ENCODE results near the gene SRD5A1. TPM values are rescaled to one million over a fixed set of nuclear protein-coding genes. Genes with fewer than 3 reads are reported as not detected.

The SRD5A1 gene
- total and polyA plus RNA-seq, 2 of the 8 experiments (the other 6 are each of a cell fraction or from before 2014, with no cell fraction given), result 34.7 to 42.4 TPM

DNA sequence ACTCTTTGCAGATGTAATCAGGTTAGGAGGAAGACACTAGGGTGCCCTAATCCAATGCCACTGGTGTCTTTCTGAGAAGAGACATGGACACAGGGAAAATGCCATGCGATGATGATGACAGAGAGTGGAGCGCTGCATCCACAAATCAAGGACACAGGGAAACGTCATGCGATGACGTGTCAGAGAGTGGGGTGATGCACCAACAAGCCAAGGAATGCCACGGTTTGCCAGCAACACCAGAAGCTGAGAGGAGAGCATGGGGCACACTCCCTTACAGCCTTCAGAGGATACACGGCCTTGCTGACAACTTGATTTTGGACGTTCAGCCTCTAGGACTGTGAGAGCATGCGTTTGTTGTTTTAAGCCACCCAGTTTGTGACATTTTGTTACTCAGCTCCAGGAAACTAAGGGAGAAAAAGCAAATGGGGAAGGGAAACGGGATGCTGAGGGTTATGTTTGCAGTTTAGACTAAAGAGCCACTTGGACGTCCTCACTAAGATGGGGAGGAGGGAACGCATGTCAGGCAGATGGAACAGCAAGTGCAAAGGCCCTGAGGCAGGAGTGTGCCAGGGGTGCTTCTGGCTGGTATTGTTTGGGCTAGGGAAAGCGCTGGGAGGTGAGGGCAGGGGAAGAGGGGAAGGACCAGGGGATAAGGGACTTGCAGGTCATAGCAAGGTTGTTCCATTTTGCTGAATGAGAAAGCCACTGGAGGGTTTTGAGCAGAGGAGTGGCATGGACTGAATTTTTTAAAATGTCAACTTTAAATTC is 77.5 kb downstream of the SRD5A1 start:
- Histone ChIP-seq H2AK5ac (ENCODE audit: low read depth, low read length) (no peak overlapping the region), H3K14ac (ENCODE audit: insufficient read length) (no peak overlapping the region), H4K20me1 (replicated peaks in 1 of 2; ENCODE audit: control insufficient read depth in 1 of 2, insufficient read depth in 2 of 2, low read length in 2 of 2) (peaks cover 7 to 8% of the 10 kb centered on the region in 2 experiments), H3K4me2 (ENCODE audit: insufficient read depth in 1 of 2, low read depth in 2 of 2, low read length in 2 of 2) (no peak overlapping the region; a peak in 1 of 4 replicates), H2BK5ac (ENCODE audit: low read depth, low read length) (no peak overlapping the region), H2BK120ac (replicated peaks; ENCODE audit: low read depth, low read length) (no peak overlapping the region), H2BK20ac (ENCODE audit: low read length) (no peak overlapping the region), H3K23ac (ENCODE audit: insufficient read length) (no peak overlapping the region), H3K4me1 (replicated peaks in 1 of 4; ENCODE audit: control insufficient read depth in 3 of 4, insufficient read depth in 4 of 4, low read length in 3 of 4) (peaks cover 0 to 7% (median 2%) of the 10 kb centered on the region in 4 experiments; a peak in 3 of 7 replicates), H3K27ac (ENCODE audit: low read depth, low read length) (no peak overlapping the region), H4K5ac (ENCODE audit: insufficient read length, low read depth, low read length) (no peak overlapping the region), H3K79me1 (ENCODE audit: low read depth, low read length) (no peaks in the 10 kb centered on the region), H3K4me3 (ENCODE audit: extremely low read depth in 1 of 4, insufficient read depth in 2 of 4, low read depth in 3 of 4, low read length in 4 of 4) (no peak overlapping the region), H3K9ac (replicated peaks in 1 of 4; ENCODE audit: extremely low read depth in 1 of 4, low read depth in 3 of 4, low read length in 3 of 4) (no peak overlapping the region), H3K23me2 (ENCODE audit: low read depth, low read length) (peaks cover 10% of the 10 kb centered on the region), H3K79me2 (ENCODE audit: control insufficient read depth in 1 of 2, insufficient read depth in 2 of 2, low read length in 2 of 2) (peaks cover 0 to 12% of the 10 kb centered on the region in 2 experiments; a peak in 3 of 4 replicates), H2BK12ac (ENCODE audit: low read depth, low read length) (no peak overlapping the region; the same call in 1 of the 2 replicates), H2AFZ (ENCODE audit: low read length) (no peak overlapping the region), H3K9me3 (ENCODE audit: insufficient read depth in 2 of 2, low read depth in 1 of 2, low read length in 1 of 2) (no peaks in the 10 kb centered on the region), H4K91ac (replicated peaks; ENCODE audit: insufficient read length, low read length) (no peak overlapping the region), H3K18ac (ENCODE audit: extremely low read depth, low read length) (no peak overlapping the region), H4K8ac (ENCODE audit: extremely low read depth, insufficient read depth, low read length) (no peak overlapping the region), H3K27me3 (replicated peaks in 1 of 4; ENCODE audit: control insufficient read depth in 3 of 4, extremely low read depth in 1 of 4, insufficient read depth in 3 of 4, low read length in 3 of 4) (peaks cover 0 to 3% (median 0%) of the 10 kb centered on the region in 4 experiments; a peak in 3 of 7 replicates), H2BK15ac (ENCODE audit: low read length) (0 out of 2 replicates have a peak overlapping the region, but pooled peaks have one; percentile 47), H3K56ac (replicated peaks; ENCODE audit: insufficient read length, low read depth, low read length) (no peak overlapping the region), H3K36me3 (ENCODE audit: control insufficient read depth in 2 of 4, insufficient read depth in 4 of 4, low read length in 3 of 4) (no peaks in the 10 kb centered on the region), H3K4ac (replicated peaks; ENCODE audit: insufficient read length, low read depth, low read length) (no peak overlapping the region)
- FAIRE-seq (no peak), DNase-seq (ENCODE audit: low read depth in 1 of 2, low spot score in 2 of 2) (no peak)
- POLR2A ChIA-PET (ENCODE audit: partially characterized antibody), result interaction anchor here (1.1 to 3.9 kb wide), 4 partner anchors 10 to 77 kb away, joined by 3 to 29 read pairs (median 7); partner anchors contain the start of genes NSUN2 and SRD5A1
- 86% methylated on average over 13 of the region's 13 CpGs; no CpG with 5 or more reads in 1 of the 2 experiments for WGBS, 2 experiments (ENCODE audit: extremely low coverage in 1 of 2, insufficient coverage in 1 of 2, insufficient read length in 1 of 2, insufficient replicate concordance in 2 of 2, low coverage in 1 of 2, low lambda C conversion rate in 2 of 2, missing lambda C conversion rate in 1 of 2)
- CTCF ChIA-PET (ENCODE audit: partially characterized antibody), result interaction anchor here (0.9 to 1.7 kb wide), 2 partner anchors 10 to 15 kb away, joined by 5 read pairs; no protein-coding TSS in a partner anchor
- TF ChIP-seq KDM1A (IDR thresholded peaks at IDR 0.05; ENCODE audit: borderline replicate concordance, low read length) (peak; percentile 69; the same call in 1 of the 2 replicates), CEBPB (IDR thresholded peaks at IDR 0.05; ENCODE audit: low read depth, low read length) (no peak)

Measured in H1 (cell line).